ENCODE results near the gene SPATA31A3.
"Not testable (repeated sequence)": the region's sequence is repeated elsewhere in the genome, so short reads cannot be mapped to it uniquely, and the experiment has no call there.

- not testable (repeated sequence) for TF ChIP-seq EZH2 (IDR thresholded peaks at IDR 0.05; ENCODE audit: borderline replicate concordance, low read length); CTCF (IDR thresholded peaks at IDR 0.05; ENCODE audit: low read length)
These were observed at the start of gene SPATA31A3 for GRCh38 chr9:66992450-66992849.

Data from OCI-LY1 (cell line).